T-helper 2 cell (primary cell): ENCODE data around the gene BPIFB6.

Experiments used
- DNase-seq, 5 experiments: peaks; one replicate each; pipeline versions ENCODE4 v3.0.0 to v3.0.0-alpha.2; 2012 to 2022

Gene BPIFB6

DNA sequence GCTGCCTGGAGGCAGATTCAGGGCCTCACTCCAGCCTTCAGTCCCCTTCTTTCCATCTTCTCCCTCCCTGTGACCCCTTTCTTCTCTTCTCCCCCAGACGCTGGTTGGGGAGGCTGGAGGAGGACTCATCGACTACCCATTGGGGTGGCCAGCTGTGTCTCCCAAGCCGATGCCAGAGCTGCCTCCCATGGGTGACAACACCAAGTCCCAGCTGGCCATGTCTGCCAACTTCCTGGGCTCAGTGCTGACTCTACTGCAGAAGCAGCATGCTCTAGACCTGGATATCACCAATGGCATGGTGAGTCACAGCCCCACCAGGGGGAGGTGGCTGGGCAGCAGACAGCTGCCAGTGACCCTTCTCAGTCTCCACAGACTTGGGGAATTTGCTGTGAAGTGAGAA lies 60.9 kb downstream of the BPIFB6 start:
- no peak for DNase-seq

DNA sequence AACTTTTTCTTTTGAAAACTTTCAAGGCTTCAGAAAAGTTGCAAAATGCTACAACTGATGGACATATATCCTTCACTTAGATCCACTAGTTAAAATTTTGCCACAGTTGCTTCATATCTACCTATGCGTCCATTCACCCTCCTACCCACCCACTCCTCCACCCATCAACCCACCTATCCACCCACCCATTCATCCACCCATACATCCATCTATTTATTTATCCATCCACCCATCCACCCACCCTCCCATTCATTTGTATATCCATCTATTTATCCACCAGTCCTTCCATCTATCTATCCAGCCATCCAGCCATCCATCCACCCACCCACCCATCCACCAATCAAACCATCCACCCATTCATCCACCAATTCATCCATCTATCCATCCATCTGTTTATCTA lies 61.6 kb downstream of the BPIFB6 start:
- no peak for DNase-seq

DNA sequence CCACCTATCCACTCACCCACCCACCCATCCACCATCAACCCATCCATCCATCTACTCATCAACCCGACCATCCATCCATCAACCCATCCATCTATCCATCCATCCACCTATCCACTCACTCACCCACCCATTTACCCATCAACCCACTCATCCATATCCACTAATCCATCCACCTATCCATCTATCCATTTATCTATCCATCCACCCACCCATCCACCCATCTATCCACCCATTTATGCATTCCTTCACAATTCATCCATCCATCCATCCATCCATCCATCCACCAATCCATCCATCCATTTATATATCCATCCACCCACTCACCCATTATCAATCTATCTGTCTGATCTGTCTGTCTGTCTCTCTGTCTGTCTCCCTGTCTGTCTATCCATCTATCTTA lies 62.1 kb downstream of the BPIFB6 start:
- no peak for DNase-seq
